GM18868 (cell line): ENCODE measurements around the gene MAP4K2.
"Not testable (repeated sequence)": the region's sequence is repeated elsewhere in the genome, so short reads cannot be mapped to it uniquely, and the experiment has no call there.

Experiments used
- ATAC-seq: cut with Tn5 transposase; IDR thresholded peaks from one replicate; pipeline ENCODE4 v1.9.1; 2021; ENCODE audit warnings: mild to moderate bottlenecking, moderate library complexity; ENCODE audit not compliant: unreplicated experiment

MAP4K2 gene

DNA sequence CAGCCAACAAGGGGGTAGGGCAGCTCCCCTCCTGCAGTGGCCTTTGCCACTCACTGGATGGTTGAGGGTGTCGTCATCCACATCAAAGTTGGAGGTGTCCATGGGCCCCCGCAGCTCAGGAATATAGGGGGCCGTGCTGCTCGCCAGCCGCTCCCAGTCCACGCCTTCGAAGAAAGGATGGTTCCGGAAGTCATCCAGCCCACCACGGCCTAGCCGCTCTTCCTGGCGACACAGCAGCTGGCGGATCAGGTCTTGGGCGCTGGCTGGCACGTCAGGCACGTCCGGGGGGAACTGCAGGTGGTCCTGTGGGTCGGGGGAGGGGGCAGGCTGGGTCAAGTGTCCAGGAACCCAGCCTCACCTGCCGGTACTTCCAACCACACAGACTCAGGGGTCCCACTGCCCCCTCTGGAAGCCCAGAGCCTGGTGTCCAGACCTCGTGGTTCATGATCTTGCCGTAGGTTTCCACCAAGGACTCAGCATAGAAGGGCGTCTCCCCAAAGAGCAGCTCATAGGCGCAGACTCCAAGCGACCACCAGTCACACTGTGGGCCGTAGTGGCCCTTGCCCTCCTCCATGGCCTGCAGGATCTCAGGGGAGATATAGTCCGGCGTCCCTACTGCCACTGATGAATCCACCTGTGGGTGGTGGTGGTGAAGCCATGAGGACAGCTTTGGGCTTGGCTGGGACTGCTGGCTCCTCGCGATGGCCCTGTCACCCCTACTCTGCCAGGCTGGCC, 35.8 kb upstream of the MAP4K2 start:
- no peak for ATAC-seq

DNA sequence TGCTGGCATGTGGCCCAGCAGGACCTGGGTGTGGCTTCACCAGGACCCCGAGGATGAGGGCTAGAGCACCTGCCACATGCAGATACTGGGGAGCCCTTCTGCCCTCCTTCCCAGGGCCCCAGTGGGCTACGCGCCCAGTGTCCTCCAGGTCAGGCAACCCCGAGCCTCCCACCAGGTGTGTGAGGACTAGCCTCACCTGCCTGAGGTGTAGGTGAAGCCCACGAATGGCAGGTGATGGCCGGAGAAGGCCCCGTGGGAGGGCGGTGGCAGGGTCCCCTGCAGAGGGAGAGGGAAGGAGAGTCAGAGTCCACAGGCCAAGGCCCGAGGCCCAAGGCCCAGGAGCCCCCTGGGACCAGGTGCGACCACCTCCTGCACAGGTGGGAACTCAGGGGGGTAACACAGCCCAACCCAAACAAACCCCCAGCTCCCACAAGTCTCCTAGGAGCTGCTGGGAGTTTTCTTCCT, 34.9 kb upstream of the MAP4K2 start:
- ATAC-seq = no peak

DNA sequence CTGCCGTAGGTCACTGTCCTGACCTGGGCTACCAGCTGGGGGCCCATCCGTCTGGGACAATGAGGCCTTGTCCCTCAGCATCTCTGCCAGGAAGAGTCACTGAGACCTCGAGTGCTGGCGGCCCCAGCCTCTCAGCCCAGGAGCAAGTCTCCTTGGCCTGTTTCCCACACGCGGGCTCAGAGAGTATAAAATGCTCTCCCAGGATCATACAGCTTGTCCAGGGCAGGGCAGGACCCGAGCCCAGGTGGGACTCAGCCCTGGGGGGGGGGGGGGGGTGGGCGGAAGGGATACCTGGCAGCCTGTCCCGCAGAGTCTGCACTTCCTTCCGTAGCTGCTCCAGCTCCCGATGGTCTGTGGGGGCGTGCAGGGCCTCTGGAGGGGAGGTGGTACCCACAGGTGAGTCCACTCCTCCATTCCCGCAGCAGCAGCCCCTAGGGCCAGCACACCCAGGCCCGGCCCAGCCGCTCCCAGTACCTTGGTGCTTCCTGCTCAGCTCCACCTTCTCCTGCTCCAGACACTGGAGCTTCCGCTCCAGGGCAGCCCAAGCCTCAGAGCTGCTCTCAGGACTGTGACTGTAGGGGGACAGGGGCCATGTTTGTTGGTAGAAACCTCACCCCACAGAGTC, 33.5 kb upstream of the MAP4K2 start:
- no peak for ATAC-seq

DNA sequence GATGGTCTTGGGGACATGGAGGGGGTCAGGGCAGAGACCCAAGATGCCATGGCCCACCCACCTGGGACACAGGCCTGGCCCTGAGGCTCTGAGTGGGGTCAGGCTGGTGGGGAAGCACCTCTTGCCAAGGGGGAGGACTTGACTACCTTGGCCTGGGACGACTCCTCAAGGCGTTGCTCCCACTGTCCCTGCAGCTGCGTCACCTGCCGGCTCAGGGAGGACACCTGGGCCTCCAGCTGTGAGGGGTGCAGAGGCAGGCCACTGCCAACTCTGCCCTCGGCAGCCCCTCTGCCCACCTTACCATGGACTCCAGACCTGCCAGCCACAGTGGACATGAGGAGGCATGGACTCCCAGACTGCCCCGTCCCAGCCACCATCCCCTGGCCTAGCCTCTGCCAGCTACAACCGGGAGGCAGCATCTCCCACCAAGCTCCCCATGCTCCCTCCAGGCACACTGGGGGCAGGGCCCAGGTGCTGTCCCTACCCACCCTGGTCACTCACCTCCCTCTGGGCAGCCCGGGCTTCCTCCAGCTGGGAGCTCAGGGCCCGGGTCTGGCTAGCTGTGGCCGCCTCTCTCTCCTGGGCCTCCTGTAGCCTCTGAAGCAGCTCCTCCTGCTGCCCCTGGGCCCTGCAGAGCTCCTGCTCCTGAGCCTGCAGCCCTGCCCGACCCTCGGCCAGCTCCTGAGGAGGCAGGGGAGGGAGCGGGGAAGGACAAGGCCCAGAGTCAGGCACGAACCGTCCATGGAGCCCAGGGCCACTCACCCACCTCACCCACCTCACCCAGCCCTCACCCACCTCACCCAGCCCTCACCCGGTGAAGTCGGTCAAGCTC, 32.8 kb upstream of the MAP4K2 start:
- ATAC-seq = no peak

DNA sequence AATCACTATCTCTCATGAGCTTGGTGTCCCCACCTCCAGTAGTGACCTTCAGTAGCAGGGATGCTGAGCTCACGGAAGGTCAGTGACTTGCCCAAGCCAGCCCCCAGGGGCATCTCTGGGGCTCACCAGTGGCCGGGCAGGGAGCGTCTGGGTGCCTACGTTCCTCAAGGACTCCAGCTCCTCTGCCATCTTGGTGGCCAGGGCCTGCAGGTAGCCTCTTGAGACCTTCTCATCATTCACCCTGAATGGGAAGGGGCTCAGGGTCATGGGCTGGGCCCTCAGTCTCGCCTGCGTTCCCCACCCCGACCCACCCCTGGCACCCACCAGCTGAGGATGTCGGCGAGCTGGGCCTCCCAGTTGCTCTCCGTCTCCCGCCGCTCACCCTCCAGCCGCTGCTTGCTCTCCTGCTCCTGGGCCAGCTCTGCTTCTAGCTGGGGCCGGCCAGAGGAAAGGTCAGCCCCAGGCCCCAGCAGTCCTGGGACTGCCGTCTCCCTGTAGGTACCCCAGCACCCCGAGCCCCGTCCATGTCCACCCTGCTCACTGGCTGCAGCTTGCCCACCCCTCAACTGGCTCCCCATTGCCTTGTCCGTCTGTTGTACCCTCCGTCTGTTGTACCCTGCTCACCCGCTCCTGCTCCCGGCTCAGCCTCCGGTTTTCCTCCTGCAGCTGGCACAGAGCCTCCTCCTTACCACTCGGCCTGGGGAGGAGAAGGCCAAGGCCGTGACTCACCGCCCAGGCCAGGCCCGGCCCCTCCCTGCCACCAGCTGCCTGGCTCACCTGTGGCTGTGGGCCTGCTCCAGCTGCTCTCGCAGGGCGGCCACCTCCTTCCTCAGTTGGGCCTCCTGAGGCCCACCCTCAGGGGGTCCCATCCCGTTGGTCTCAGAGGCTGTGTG, 32.0 kb upstream of the MAP4K2 start:
- ATAC-seq = no peak

DNA sequence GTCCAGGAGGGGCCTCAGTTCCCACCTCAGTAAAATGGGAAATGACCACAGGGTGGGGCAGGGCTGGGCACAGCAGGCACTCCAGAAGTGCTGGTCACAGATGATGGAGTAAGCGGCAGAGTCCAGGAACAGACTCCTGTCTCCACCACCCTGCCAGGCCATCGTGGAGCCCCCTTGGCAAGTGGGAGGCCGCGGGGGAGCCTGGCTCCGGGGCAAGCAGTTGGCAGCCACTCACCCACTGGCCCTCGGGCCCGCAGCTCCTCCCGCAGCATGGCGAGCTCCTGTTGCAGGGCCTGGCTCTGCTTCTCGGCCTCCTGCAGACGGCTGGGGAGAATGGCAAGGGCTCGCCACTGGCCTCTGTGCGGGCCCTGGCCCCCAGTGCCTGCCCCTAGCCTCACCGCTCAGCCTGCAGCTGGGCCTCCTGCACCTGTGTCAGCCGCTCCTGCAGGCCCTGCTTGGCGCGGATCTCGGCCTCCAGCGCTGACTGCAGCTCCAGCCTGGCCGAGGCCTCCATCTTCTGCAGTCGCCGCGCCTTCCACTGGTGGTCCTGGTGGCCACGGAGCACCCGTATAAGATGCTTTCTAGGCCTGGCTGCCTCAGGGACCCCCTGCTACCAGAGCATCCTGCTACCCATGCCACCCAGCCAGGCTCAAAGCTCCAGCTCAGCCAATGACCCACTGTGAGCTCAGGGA, 31.2 kb upstream of the MAP4K2 start:
- ATAC-seq = no peak

DNA sequence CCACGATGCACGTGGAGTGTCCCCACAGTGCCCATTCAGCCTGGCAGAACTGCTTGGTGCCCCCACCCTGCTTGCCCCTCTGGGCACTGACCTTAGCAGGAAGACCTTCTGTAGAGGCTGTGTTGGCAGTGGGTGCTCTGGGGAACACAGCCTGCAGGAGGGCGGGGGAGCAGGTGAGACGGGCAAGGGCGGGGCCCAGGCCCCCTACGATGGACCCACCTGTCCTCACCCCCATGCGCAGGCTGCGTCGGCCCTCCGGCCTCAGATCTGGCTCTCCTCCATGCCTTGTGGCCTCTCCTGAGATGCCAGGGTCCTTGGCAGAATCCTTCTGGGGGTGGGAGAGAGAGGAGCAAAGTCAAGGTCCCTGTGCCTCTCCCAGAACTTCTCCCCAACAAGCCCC, 30.5 kb upstream of the MAP4K2 start:
- ATAC-seq = no peak

DNA sequence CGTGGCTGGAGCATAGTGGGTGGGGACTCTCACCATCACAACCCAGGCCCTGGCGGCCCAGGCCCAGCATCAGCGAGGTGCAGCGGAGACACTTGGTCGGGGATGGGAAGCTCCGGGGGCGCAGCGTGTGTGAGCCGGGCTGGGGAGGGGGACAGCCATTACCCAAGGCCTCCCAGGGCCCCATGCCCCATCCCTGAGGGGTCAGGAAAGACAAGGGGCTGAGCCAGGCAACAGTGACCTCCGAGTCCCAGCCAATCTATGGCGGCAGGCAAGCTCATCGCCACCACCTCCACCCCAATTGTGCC, 30.1 kb upstream of the MAP4K2 start:
- ATAC-seq = no peak

DNA sequence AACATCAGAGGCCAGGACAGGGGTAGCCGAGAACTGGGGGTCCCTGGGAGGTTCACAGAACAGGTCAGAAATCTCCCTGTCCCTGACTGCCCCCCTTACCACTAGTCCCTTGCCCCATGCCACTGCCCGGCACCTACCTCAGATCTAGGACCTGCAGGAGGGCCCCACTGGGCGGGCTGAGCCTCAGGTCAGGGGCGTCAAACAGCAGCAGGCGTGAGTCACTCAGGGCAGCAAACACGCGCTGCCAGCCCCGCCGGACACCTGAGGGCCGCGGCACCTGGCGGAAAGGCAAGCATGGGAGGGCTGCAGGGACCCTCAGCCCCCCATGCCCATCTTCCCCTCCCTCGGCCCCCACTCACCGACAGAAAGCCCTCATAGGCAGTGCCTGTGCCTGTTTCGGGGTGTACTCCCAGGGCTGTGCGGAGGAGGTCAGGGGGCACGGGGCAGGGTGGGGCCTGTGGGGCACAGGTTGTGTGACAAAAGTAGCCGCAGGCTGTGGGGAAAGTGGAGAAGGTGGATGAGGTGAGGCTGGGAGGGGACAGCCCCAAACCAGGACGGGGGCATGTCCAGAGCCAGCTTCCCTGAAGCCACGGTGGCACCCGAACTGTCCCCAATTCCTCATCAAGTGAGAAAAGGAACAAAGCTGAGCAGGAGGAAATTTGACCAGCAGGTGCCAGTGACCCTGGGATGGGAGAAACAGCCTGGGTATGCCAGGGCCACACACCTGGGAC, 29.6 kb upstream of the MAP4K2 start:
- no peak for ATAC-seq

DNA sequence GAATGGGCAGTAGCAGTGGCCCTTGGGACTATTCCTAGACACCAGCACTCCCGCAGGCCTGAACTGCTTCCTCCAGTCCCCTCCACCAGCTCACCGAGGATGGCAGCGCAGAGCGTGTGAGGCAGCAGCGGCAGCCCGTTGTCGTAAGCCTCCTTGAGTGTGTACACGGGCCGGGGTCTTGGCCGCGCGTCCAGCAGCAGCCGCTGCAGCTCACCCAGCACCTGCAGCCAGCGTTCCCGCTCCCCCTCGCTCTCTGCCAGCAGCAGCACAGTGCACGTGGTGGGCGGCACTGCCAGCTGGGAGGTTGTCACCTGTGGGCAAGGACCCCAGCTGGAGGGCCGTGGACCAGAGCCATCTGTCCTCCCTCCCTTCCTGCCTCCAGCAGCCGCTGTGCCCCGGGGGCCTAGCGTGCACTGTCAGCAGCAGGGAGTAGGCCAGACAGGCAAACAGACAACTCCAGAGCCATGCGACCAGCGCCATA, 28.4 kb upstream of the MAP4K2 start:
- no peak for ATAC-seq

DNA sequence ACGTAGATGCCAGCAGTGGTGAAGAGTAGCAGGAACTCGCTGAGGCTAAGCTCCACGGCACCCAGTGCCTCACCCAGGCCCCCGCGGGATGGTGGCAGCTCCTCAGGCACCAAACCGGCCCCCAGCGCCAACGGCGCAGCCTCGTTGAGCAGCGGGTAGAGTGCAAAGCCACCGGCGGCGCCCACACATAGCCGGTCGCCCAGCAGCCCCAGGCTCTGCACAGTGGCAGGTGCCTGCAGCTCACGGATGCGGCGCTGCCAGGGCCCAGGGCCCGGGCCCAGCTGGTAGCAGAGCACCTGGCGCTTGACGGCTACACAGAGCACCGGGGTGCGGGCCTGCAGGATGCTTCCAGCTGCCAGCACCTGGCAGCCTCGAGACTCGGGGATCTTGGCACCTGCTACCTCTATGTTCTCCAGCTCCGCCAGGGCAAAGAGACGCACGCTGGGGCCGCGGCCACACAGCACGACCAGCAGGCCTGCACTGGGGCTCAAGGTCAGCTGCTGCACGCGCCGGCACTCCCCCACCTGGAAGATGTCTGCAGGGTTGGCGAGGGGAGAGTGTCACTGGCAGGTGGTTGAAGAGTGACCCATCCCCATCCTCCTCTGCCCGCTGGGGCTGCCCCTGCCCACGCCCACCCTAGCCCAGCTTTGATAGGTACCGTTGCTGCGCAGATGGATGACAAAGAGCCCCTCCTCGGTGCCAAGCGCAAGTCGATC, 26.7 kb upstream of the MAP4K2 start:
- ATAC-seq = no peak

DNA sequence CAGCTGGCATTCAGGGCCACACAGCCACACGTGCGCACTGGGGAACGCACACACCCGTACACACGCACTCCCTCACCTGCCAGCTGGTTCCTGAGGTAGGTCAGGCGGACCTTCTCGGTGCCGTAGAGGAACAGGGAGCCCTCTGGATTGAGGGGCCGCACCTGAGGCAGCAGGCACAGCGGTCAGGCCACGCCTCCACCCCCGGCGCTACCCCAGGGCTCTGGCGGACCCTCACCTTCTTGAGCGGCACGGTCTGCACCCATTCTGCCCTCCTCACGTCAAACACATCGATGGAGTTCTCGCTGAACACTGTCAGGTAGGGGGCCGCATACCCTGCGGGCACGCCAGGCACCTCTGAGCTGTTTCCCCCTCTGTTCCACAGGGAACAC, 24.4 kb upstream of the MAP4K2 start:
- ATAC-seq = no peak

DNA sequence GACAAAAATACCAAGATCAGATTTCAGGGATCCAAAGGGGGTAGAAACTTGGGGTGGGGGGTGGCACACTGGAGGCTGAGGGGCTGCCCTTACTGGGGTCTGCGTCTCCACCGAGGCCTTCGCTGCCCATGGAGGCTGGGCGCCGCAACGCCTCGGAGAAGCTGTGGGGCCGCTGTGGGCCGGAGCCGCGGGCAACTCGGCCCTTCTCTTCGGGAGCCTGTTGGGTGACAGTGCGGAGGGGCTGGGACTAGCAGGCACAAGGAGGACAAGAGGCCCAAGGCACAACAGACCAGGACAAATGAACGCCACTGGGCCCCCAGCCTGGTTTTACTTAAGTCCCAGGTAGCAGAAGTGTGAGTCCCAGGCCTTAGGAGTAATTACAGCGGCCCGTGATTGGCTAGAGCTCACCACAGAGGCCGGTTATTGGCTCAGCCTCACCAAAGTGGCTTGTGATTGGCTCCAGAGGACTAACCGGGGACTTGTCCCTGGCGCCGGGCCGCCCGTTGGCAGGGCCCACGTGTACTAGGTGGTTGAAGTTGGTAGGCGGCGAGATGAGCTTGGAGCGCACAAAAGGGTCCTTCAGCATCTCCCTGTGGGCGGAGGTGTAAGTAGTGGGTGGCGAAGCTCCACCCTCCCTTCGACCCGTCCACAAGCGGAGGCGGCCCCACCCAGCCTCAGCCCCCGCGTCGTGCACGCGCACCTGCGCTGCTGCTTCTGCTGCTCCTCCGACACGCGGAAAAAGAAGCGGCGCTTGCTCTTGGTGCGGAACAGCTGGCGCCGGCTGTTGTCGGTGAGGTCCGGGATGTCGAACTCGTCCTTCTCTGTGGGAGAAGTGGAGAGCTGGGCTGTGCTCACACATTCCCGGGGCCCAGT, 23.8 kb upstream of the MAP4K2 start:
- ATAC-seq = no peak

DNA sequence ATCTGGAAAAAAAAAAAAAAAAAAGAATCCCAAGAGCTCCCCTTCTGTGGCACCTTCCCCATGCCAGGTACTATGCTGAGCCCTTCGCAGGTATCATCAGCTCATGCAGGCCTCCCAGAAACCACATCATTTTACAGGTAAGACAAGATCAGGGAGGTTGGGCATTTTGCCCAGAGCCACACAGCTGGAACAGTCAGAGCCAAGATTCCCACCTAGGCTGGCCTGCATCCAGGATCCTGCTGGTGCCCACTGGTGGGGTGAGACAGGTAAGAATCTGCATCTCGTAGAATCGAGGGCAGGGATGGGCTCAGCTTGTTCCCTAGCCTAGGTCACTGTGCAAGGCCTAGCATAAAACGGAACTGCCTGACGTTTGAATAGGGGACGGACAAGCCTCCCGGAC, 23.0 kb upstream of the MAP4K2 start:
- ATAC-seq = no peak

DNA sequence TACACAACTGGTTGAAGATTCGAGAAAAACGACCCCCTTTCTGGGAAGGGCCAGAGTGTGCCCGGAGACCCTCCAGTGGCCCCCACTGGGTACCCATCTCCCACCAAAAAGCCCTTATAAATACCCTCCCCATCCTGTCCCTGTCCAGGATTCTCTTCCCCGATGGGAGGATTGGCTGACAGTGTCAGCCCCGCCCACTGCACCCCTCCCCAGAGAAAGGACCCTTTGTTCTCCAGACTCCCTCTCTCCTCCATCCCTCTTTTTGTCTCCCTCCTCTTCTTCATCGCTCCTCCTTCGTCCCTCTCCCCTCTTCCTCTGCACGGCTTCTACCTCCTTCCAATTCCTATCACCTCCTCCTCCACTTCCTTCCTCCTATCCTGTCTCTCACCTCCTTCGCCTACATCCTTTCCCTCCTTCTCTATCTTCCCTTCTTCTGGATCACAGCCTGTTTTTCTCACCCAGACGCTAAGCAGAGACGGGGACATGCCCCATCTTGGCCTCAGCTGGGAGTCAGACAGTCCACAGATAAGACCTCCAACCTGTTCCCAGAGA, 20.6 kb upstream of the MAP4K2 start:
- ATAC-seq = no peak

DNA sequence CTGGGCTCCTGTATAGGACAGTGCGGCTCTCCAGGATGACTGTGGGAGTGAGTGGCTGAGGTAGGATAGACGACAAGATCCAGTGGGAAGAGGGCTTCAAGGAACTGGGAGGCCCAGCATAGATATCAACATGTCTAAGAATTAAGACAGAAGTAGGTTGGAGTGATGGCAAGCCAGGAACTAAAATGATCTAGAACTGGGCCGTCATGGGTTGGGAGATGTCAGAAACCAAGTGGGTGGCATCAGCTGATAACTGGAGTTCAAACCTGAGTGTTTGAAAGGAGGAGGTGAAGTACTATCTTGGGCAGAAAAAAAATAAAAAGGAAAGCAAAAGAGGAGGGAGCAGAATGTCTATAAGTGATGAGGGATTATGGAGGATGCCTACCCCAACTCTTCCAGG, 14.5 kb upstream of the MAP4K2 start:
- ATAC-seq = no peak

DNA sequence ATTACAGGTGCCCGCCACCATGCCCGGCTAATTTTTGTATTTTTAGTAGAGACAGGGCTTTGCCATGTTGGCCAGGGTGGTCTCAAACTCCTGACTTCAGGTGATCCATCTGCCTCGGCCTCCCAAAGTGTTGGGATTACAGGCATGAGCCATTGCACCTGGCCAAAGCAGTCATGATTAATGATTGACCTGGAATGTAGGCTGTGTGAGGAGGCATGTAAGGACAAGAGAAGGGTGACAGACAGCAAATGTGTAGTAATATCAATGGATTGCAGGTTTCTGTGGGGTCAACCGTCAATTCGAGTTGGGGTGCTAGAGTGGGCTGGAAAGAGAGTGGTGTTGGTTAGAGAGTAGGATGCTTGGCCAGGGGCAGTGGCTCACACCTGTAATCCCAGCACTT, 12.4 kb upstream of the MAP4K2 start:
- ATAC-seq = not testable (repeated sequence)

DNA sequence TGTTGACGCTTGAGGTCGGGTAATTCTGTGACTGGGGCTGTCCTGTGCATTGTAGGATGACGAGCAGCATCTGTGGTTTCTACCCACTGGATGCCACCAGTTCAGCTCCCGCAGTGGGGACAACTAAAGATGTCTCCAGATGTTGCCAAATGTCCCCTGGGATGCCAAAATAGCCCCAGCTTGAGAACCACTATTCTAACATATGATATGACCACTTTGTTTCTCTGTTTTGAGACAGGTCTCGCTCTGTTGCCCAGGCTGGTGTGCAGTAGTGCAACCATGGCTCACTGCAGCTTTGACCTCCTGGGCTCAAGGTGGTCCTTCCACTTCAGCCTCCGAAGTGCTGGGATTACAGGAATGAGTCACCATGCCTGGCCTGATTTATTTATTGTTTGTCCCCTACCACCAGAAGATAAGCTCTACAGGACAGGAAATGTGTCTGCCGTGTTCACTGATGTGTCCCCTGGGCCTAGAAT, 11.7 kb upstream of the MAP4K2 start:
- ATAC-seq = peak; percentile 61
